Sigmoid colon (tissue), 3 donors: Measurements from ENCODE around the gene GRIK3.

Source experiments
- POLR2A ChIP-seq, 2 donors: fragments of 450-650 bp; IDR thresholded peaks; one replicate each; pipeline ENCODE4 v1.6.1; 2016; ENCODE audit warnings: antibody characterized with exemption in 2 of 2, mild to moderate bottlenecking in 2 of 2, moderate library complexity in 2 of 2
- TF ChIP-seq, protein P1 (sequence below), 4 experiments: fragments of 450-650 bp in 3 of 4; fragments of 200-600 bp in 1 of 4; IDR thresholded peaks; one replicate each; pipeline ENCODE4 v1.5.1; 2016 to 2019; ENCODE audit warnings: antibody characterized with exemption in 4 of 4, mild to moderate bottlenecking in 3 of 4, moderate library complexity in 2 of 4

DNA sequence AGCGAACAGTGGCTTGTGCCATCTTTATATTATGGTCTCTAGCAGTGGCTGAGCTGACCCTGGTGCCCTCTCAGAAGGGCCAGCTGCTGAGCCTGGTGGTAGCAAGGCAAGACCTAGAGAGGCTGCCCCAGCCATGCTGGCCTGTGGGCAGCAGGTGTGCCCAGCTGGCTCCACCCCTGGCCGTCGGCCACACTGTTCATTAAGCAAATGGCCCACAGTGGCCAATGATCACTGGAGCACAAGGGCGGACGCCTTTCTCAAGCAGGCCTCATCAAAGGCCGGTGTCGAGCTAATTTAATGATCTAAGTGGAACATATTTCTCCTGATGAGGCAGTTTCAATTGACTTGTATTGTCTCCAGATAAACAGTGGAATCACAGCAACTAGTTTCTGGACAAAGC is 89.4 kb downstream of the GRIK3 start:
- TF ChIP-seq, protein P1, sequence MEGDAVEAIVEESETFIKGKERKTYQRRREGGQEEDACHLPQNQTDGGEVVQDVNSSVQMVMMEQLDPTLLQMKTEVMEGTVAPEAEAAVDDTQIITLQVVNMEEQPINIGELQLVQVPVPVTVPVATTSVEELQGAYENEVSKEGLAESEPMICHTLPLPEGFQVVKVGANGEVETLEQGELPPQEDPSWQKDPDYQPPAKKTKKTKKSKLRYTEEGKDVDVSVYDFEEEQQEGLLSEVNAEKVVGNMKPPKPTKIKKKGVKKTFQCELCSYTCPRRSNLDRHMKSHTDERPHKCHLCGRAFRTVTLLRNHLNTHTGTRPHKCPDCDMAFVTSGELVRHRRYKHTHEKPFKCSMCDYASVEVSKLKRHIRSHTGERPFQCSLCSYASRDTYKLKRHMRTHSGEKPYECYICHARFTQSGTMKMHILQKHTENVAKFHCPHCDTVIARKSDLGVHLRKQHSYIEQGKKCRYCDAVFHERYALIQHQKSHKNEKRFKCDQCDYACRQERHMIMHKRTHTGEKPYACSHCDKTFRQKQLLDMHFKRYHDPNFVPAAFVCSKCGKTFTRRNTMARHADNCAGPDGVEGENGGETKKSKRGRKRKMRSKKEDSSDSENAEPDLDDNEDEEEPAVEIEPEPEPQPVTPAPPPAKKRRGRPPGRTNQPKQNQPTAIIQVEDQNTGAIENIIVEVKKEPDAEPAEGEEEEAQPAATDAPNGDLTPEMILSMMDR (IDR thresholded peaks at IDR 0.05), result no peak
- TF ChIP-seq POLR2A (IDR thresholded peaks at IDR 0.05), result no peak
